Endometrium (tissue), 2 donors: ENCODE data around the gene B4GALT4.
"Not testable (repeated sequence)": the region's sequence is repeated elsewhere in the genome, so short reads cannot be mapped to it uniquely, and the experiment has no call there.

Source experiments
- FAIRE-seq: peaks from 2 replicates; lab custom pipeline; 2012; peaks lifted over from hg19 to GRCh38; lab: Jason Lieb, UNC
- donor health status: control.
- donor health status: control.

Gene B4GALT4

DNA sequence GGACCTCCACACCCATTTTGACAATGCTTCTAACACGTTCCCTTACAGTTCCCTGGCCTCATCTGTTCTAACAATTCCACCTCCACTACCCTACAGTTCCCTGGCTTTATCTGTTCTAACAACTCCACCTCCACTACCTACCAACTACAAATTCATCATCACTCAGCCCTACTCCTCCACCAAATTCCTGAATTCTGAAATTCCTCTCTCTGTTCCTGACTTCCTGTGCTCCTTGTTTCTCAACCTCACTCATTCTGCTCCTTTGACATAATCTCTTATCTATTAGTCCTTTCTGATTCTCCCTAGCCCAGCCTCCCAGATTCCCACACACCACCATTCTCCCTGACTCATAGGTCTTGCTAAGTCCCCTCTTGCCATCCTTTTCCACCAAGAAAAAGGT is 44.8 kb downstream of the B4GALT4 start:
- no peak for FAIRE-seq

DNA sequence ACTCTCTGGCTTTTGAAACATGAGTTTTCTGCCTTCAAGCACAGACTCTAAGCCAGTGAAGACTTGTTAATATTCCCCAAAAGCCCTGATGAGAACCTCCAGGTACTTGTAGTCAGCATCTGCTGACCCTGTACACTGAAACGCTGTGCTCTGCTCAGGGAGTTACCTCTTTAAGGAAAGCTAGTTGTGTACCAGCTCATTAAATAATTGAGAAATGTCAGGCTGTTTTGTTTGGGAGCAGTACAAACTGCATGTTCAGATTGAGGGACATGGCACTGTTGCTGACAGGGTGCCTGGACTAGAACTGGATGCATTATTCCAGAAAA is 45.6 kb downstream of the B4GALT4 start:
- FAIRE-seq = no peak

DNA sequence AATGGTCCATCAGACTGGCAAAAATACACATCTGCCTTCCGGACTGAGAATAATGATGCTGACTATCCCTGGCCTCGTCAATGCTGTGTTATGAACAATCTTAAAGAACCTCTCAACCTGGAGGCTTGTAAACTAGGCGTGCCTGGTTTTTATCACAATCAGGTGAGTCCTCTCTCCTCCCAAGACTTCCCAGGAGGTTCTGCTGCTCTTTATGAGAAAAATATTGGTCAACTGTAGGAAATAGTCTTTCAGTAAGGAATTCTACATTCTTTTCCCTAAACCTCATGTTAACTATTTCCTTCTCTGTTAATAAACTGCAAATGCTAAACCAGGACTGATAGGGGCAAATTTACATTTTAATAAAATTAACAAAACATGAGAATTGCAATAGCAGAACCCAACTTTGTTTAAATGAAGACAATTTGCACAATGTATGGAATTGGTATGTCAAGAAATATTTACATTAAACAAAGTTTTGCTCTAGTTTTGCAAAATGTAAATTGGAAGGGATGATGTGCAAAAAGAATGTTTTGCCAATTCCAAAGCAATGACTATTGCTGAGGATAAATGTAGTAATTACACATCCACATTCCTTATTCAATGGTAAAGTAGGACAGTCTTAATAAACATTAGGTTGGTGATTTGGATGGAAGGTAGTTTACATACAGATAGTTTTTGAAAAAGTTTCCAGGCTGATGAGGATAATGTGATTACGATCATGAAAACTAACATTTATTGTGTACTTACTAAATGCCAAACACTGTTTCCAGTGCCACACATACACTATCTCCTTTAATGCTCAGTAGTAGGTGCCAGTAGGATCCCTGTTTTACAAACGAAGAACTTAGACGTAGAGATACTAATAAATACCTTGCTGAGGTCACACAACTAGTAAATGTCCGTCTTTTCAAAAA is 46.2 kb downstream of the B4GALT4 start:
- no peak for FAIRE-seq

DNA sequence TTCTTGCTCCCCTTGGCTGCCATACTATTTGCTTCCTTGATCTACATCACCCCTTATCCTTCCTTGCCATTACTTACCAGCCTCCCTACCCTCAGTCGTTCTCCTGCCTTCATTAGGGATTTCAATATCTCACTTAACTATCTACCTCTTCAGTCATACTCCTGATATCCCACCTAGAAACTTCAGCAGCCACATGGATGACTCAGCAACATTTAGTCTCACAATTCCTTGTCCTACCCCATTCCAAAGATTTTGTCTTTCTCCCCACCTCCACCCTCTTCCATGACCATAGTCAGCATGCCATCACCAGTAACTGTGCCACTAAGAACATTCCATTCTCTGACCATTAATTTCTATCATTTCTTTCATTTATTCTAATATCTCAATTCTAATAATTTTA is 48.9 kb downstream of the B4GALT4 start:
- FAIRE-seq = no peak

DNA sequence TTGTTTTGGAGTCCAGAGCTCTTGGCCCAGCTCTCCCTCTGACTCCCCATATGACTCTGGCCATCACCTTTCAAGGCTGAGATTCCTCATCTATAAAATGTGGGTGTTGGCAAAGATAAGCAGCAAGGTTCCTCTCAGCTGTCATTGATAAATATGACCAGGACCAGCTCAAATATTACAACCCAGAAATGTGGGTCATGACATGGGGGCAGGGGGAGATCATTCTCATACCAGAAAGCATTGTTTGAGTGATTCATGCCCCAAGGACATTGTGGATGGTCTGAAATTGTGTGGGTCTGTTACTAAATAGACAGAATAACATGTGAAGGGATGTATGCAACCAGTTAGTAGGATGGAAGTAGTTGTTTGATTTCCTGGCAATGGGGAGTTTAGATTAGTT is 53.4 kb downstream of the B4GALT4 start:
- no peak for FAIRE-seq

DNA sequence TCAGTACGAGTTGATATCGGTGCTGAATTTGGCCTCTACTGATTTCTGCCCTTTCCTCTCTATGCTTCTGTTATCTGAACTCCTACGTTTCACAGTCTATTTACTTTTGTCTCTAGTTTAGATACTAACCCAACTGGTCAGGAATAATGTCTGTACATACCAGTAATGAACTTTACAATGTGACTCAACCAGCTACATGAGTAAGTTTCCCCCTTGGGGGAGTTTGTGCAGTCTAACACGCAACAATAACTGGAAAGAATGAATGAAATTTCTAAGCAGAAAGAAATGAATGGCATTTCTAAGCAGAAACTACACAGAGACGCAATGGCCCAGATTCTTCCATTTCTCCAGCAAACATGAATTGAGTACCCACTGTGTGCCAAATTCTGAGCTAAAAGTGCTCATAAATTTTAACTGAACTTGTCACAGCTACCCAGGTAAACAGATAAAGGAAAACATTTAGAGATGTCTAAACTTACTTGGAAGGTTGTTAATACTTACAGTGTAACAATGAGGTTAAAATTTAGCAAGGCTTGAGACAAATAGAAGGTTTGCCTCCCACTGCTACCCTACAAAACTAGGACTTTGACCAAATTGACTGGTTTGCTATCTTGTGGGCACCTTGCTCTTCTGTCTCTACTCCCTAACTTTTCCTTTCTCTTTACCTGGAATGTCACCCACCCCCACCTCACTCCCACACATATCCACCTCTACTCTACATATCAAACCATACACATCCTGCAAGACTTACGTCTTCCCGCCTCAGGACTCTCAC is 55.7 kb downstream of the B4GALT4 start:
- no peak for FAIRE-seq

DNA sequence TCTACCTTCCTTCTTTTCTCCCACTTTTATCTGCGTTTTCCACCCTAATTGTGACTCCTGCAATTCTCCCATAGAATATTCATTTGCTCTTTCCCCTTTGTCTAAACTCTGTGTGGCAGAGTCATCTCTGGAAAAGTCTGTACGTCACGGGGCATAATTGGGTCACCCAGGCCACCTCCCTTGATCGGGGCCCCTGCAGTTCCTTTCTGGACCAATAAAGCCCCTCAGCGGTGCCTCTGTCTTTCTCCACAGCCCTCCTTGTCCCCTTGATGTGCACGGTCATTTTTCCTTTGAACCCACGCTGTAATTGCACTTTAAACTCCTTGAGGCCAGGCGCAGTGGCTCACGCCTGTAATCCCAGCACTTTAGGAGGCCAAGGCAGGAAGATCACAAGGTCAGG is 56.6 kb downstream of the B4GALT4 start:
- FAIRE-seq = no peak

DNA sequence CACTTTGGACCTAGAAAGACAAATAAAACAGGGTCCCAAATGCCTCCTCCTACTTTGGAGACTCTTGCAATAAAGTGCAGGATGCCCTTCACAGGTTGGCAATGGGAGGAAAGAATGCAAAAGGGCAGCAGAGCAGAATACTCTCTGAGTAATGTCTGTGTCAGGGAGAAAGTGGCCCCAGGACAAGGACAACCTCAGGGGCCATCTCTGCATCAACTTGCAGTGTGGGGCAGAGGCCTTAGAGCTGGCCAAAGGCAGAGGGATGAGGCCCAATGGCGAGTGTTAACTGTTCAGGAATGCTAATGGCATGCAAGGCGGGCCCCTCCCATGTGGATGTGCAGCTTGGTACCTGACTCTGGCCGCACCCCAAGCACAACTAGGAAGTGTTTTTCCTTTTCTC is 58.9 kb downstream of the B4GALT4 start:
- no peak for FAIRE-seq

DNA sequence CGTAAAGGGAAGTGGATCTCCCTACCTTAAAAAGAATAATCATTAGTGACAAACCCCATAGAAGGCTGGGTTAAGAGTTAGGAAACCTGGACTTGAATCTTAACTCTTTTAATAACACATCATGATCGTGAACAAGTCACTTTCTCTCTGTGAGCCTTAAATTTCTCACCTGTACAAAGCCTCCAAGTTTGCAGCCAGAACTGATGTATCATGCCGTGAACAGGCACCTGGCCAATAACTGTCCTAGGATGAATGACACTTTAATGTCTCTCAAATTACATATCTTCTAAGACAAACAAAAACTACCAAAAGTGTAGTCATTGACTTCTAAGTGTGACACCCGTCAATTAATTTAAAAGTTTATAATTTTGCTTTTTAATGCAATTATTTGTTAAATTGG is 63.4 kb downstream of the B4GALT4 start:
- FAIRE-seq = no peak

DNA sequence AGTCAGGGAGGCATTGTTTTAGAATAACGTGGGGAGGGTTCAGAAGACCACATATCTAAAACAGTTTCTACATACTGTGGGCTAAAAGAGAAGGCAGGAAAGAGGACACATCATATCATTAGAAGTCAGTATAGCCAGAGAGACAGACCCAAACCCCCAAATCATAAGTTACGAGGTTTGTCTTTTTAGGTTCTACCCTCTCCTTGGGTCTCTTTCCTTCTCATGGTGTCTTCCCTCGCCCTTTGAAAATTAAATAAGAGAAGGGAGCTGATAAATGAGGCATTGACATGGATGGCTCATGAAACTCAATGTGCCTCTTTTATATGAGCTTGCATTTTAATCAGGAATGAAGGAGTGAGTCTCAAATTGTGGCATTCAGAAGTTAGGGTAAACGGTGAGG is 63.9 kb downstream of the B4GALT4 start:
- no peak for FAIRE-seq

DNA sequence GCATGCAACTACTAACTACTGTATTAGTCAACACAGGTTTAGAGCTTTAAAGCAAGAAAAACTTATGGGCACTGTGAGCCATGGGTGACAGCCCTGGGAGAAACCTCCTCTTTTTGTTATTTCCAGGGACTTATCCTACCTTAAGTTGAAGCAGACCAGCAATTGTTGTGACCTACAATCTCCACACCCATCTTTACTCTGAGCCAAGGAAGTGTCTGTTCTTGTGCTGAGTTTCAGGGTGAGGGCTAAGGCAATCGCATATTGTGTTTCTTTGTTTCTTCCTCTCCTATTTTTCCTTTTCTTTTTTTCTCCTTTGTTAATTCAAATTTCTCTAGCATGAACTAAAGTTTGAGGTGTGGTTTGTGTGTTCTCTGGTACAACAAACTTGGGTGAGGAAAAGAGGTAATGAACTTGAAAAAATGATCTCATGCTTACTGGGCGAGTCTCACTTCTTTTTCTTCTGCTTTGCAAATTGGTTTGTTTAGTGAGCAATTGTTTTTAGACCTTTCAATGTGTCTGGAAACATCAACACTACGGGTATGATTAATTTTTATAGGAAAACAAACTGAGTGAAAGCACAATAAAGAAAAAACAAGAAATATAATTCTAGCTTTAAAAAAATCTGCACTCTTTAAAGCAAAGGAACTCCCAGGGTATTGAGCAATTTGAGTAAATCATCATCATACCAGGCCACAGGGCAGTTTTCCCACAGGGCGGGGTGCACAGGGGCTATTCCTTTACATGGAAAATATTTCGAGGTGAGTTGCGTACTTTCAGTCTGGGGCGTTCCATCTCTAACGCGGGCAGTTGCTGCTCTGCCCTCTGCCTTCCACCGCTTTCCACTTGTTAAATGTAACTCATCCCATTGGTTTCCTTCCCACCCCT is 64.6 kb downstream of the B4GALT4 start:
- FAIRE-seq = peak; percentile 8

DNA sequence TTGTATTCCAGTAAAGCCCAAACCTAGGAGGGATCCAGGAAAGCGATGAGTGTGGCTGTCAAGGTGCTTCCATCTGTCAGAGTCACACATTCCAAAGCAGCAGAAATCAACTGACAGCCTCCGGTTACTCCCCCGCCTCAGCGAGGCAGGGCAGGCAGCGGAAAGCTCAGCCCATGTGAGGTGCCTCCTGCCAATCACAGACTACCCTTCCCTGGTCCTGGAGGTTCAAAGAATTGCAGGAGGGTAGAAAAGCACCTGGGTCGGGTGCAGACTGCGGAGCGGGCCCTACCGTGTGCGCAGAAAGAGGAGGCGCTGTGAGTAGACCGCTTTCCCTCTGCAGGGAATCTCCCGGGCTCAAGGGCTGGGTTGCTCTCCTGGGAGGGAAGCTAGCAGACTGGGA is 67.4 kb downstream of the B4GALT4 start, which contains the start of gene UPK1B:
TSS of gene UPK1B (plus strand) at position 274 of the 400 bp plus-strand sequence. CDS start 13,144 bp downstream, outside the sequence.
- no peak for FAIRE-seq

DNA sequence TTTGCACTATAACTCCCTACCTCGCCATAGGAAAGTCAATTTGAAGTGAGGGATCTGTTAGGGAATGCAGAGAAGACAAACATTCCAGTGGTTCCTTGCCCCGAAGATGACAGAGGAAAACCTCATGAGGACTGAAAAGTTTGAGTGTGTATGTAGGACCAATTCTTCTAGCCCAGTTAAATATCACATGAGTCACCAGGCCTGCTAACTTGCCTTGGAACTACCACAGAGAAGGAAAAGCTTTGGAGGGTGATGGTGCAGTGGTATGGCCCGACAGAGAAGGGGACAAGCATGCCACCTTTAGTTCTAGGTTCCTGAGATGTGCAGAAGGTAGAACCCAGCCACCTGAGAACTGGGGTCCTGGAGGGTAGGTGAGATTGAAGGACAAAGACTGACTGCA is 69.9 kb downstream of the B4GALT4 start:
- FAIRE-seq = no peak

DNA sequence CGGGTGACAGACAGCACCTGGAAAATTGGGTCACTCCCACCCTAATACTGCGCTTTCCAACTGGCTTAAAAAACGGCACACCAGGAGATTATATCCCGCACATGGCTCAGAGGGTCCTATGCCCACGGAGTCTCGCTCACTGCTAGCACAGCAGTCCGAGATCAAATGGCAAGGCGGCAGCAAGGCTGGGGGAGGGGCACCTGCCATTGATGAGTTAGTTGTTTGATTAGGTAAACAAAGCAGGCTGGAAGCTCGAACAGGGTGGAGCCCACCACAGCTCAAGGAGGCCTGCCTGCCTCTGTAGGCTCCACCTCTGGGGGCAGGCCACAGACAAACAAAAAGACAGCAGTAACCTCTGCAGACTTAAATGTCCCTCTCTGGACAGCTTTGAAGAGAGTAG is 75.9 kb downstream of the B4GALT4 start:
- FAIRE-seq = not testable (repeated sequence)
